HG02870 (cell line): ENCODE measurements around the gene CSRNP2.
A peak's percentile ranks its signal among the peaks of the same experiment; 100 is the strongest.
"Not testable (repeated sequence)": the region's sequence is repeated elsewhere in the genome, so short reads cannot be mapped to it uniquely, and the experiment has no call there.

Experiments used
- ATAC-seq: cut with Tn5 transposase; IDR thresholded peaks from one replicate; pipeline ENCODE4 v1.9.1; 2021; ENCODE audit warnings: mild to moderate bottlenecking, moderate library complexity; ENCODE audit not compliant: unreplicated experiment

Gene CSRNP2

GRCh38 chr12:51083126-51083833 lies at the start of gene CSRNP2:
CSRNP2 (minus strand) TSS chr12:51083596; CDS start chr12:51076561, 7,035 bp downstream.
- peak; percentile 96 for ATAC-seq

- ATAC-seq: no peak
Observed at GRCh38 chr12:51132693-51133092, 49.3 kb upstream of the CSRNP2 start.

GRCh38 chr12:51131745-51132521 lies 48.5 kb upstream of the CSRNP2 start:
- ATAC-seq: no peak

- no peak for ATAC-seq
Observed at GRCh38 chr12:51128919-51129318, 45.5 kb upstream of the CSRNP2 start.

- no peak for ATAC-seq
Observed at GRCh38 chr12:51127050-51127729, 43.8 kb upstream of the CSRNP2 start.

GRCh38 chr12:51126297-51126696 lies 42.9 kb upstream of the CSRNP2 start:
- ATAC-seq: no peak

GRCh38 chr12:51124504-51124903 lies 41.1 kb upstream of the CSRNP2 start:
- ATAC-seq: no peak

- ATAC-seq: no peak
Observed at GRCh38 chr12:51122844-51123243, 39.4 kb upstream of the CSRNP2 start.

- no peak for ATAC-seq
Observed at GRCh38 chr12:51118706-51119105, 35.3 kb upstream of the CSRNP2 start.

GRCh38 chr12:51115533-51115932 lies 32.1 kb upstream of the CSRNP2 start:
- ATAC-seq: no peak

- no peak for ATAC-seq
Observed at GRCh38 chr12:51108136-51108535, 24.7 kb upstream of the CSRNP2 start.

GRCh38 chr12:51103977-51104376 lies 20.6 kb upstream of the CSRNP2 start:
- no peak for ATAC-seq

- no peak for ATAC-seq
Observed at GRCh38 chr12:51098611-51099010, 15.2 kb upstream of the CSRNP2 start.

- ATAC-seq: no peak
Observed at GRCh38 chr12:51090705-51091229, 7.4 kb upstream of the CSRNP2 start.

- no peak for ATAC-seq
Observed at GRCh38 chr12:51087818-51088217, 4.4 kb upstream of the CSRNP2 start.

- ATAC-seq: no peak
Observed at GRCh38 chr12:51086933-51087332, 3.5 kb upstream of the CSRNP2 start.

- ATAC-seq: no peak
Observed at GRCh38 chr12:51085757-51086156, 2.4 kb upstream of the CSRNP2 start.

GRCh38 chr12:51082561-51083125 lies 753 bp downstream of the CSRNP2 start:
- ATAC-seq: no peak

GRCh38 chr12:51081421-51081820 lies 2.0 kb downstream of the CSRNP2 start:
- no peak for ATAC-seq

GRCh38 chr12:51080136-51080535 lies 3.3 kb downstream of the CSRNP2 start:
- no peak for ATAC-seq

- ATAC-seq: not testable (repeated sequence)
Observed at GRCh38 chr12:51078866-51079265, 4.5 kb downstream of the CSRNP2 start.
